ENCODE measurements around the gene RCVRN.
A peak's percentile ranks its signal among the peaks of the same experiment; 100 is the strongest.

RCVRN gene

GRCh38 chr17:9911089-9911488, 6.0 kb upstream of the RCVRN start:
- Histone ChIP-seq H3K4me3 (ENCODE audit: low read length) (no peak overlapping the region), H3K27ac (ENCODE audit: low read length) (no peak overlapping the region), H3K27me3 (ENCODE audit: control insufficient read depth, insufficient read depth, low read length) (no peaks in the 10 kb centered on the region), H3K36me3 (ENCODE audit: control insufficient read depth, insufficient read depth, low read length) (no peaks in the 10 kb centered on the region), H3K9me3 (ENCODE audit: control insufficient read depth, insufficient read depth, low read length) (no peaks in the 10 kb centered on the region), H3K4me1 (ENCODE audit: control insufficient read depth, insufficient read depth, low read length) (no peaks in the 10 kb centered on the region)
- no peak for DNase-seq (ENCODE audit: low read depth, low spot score)
- WGBS (ENCODE audit: insufficient coverage, insufficient read length) = no CpG with 5 or more reads among the region's 12 CpGs

- DNase-seq (ENCODE audit: low read depth, low spot score) = no peak
- no peaks in the 10 kb centered on the region for H3K36me3 ChIP-seq (ENCODE audit: control insufficient read depth, insufficient read depth, low read length)
- no peak overlapping the region for H3K27ac ChIP-seq (ENCODE audit: low read length)
- H3K9me3 ChIP-seq (ENCODE audit: control insufficient read depth, insufficient read depth, low read length) = no peaks in the 10 kb centered on the region
- WGBS (ENCODE audit: insufficient coverage, insufficient read length) = no CpG with 5 or more reads among the region's 7 CpGs
- no peak overlapping the region for H3K4me3 ChIP-seq (ENCODE audit: low read length)
- H3K4me1 ChIP-seq (ENCODE audit: control insufficient read depth, insufficient read depth, low read length) = no peaks in the 10 kb centered on the region
- no peaks in the 10 kb centered on the region for H3K27me3 ChIP-seq (ENCODE audit: control insufficient read depth, insufficient read depth, low read length)
Measured at GRCh38 chr17:9908649-9909042, 3.6 kb upstream of the RCVRN start.

GRCh38 chr17:9907883-9908648, 3.0 kb upstream of the RCVRN start:
- Histone ChIP-seq H3K9me3 (ENCODE audit: control insufficient read depth, insufficient read depth, low read length) (no peaks in the 10 kb centered on the region), H3K4me3 (ENCODE audit: low read length) (no peak overlapping the region), H3K4me1 (ENCODE audit: control insufficient read depth, insufficient read depth, low read length) (no peaks in the 10 kb centered on the region), H3K36me3 (ENCODE audit: control insufficient read depth, insufficient read depth, low read length) (no peaks in the 10 kb centered on the region), H3K27me3 (ENCODE audit: control insufficient read depth, insufficient read depth, low read length) (no peaks in the 10 kb centered on the region), H3K27ac (ENCODE audit: low read length) (no peak overlapping the region)
- no peak for DNase-seq (ENCODE audit: low read depth, low spot score)
- no CpG with 5 or more reads among the region's 12 CpGs for WGBS (ENCODE audit: insufficient coverage, insufficient read length)

DNA sequence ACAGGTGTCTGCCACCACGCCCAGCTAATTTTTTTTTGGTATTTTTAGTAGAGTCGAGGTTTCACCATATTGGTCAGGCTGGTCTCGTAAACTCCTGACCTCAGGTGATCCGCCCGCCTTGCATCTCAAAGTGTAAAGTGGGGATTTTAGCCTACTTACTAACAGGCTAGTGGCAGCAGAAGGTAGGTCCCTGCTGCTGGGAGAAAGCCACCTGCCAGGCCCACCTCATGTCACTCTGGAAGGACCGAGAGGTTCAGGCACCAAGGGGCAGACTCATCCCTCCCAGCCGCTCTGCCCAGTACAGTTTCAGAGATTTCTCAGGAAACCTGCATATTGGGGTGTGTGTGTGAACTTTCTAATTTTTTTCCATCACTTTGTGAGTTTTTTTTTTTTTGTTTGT, 2.1 kb upstream of the RCVRN start:
- Histone ChIP-seq H3K9me3 (ENCODE audit: control insufficient read depth, insufficient read depth, low read length) (no peaks in the 10 kb centered on the region), H3K4me1 (ENCODE audit: control insufficient read depth, insufficient read depth, low read length) (no peaks in the 10 kb centered on the region), H3K27me3 (ENCODE audit: control insufficient read depth, insufficient read depth, low read length) (no peaks in the 10 kb centered on the region), H3K4me3 (ENCODE audit: low read length) (no peak overlapping the region), H3K27ac (ENCODE audit: low read length) (no peak overlapping the region), H3K36me3 (ENCODE audit: control insufficient read depth, insufficient read depth, low read length) (no peaks in the 10 kb centered on the region)
- DNase-seq (ENCODE audit: low read depth, low spot score) = no peak
- WGBS (ENCODE audit: insufficient coverage, insufficient read length) = no CpG with 5 or more reads among the region's 7 CpGs

- no CpG with 5 or more reads among the region's 14 CpGs for WGBS (ENCODE audit: insufficient coverage, insufficient read length)
Measured at GRCh38 chr17:9906616-9907015, 1.5 kb upstream of the RCVRN start.

DNA sequence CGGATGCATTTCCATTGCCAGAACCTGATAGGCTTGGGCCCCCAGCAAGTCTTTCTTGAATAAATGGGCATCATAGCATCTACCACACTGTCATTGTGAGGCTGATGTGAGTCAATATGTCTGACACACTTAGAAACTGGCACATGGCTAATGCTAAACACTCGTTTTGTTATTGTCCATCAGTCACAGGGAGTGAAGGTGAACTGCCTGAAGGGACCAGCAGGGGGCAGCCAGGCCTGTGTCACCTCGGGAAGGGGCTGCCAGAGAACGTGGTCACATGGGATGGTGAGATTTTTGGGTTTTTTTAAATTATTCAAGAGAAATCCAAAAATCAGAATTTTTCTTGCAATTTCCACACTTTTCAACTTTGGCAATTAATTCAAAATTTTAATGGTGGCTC, 831 bp upstream of the RCVRN start:
- no peak overlapping the region for H3K4me3 ChIP-seq (ENCODE audit: low read length)
- no peaks in the 10 kb centered on the region for H3K36me3 ChIP-seq (ENCODE audit: control insufficient read depth, insufficient read depth, low read length)
- no peaks in the 10 kb centered on the region for H3K4me1 ChIP-seq (ENCODE audit: control insufficient read depth, insufficient read depth, low read length)
- no peaks in the 10 kb centered on the region for H3K27me3 ChIP-seq (ENCODE audit: control insufficient read depth, insufficient read depth, low read length)
- DNase-seq (ENCODE audit: low read depth, low spot score) = peak; percentile 29
- H3K9me3 ChIP-seq (ENCODE audit: control insufficient read depth, insufficient read depth, low read length) = no peaks in the 10 kb centered on the region
- WGBS (ENCODE audit: insufficient coverage, insufficient read length) = no CpG with 5 or more reads among the region's 4 CpGs
- H3K27ac ChIP-seq (ENCODE audit: low read length) = no peak overlapping the region

More at GRCh38 chr17:9906616-9907015, 1.5 kb upstream of the RCVRN start:
- H3K4me1 ChIP-seq (ENCODE audit: control insufficient read depth, insufficient read depth, low read length) = no peaks in the 10 kb centered on the region
- H3K4me3 ChIP-seq (ENCODE audit: low read length) = no peak overlapping the region
- H3K27ac ChIP-seq (ENCODE audit: low read length) = no peak overlapping the region
- H3K9me3 ChIP-seq (ENCODE audit: control insufficient read depth, insufficient read depth, low read length) = no peaks in the 10 kb centered on the region
- no peaks in the 10 kb centered on the region for H3K36me3 ChIP-seq (ENCODE audit: control insufficient read depth, insufficient read depth, low read length)
- DNase-seq (ENCODE audit: low read depth, low spot score) = no peak
- no peaks in the 10 kb centered on the region for H3K27me3 ChIP-seq (ENCODE audit: control insufficient read depth, insufficient read depth, low read length)

DNA sequence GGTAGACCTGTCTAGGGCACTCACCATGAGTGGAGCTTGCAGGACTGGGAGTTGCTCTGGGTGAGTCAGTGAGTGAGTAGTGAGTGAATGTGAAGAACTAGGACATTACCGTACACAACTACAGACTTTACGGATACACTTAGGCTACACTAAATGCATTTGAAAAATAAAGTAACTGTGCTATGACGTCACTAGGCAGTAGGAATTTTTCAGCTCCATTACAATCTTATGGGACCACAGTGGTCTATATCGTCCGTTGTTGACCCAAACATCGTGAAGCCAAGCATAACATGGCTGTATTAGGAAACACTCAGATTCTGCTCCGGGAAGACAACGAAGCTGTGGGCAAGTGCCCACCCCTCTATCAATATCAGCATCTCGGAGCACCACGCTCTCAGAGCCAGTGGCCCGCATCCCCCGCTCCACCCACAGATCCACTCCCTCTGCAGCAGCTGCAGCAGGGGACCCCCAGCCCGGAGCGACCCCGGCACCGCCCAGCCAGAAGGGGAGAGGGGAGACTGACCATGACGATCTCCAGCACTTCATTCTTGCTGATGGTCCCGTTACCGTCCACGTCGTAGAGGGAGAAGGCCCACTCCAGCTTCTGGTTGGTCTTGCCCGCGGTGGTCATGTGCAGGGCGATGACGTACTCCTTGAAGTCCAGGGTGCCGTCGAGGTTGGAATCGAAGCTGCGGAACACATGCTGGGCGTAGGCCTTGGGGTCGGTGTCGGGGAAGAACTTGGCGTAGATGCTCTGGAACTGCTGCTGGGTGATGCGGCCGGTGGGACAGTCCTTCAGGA, 594 bp downstream of the RCVRN start:
- H3K27me3 ChIP-seq (ENCODE audit: control insufficient read depth, insufficient read depth, low read length) = no peaks in the 10 kb centered on the region
- no peak overlapping the region for H3K4me3 ChIP-seq (ENCODE audit: low read length)
- H3K9me3 ChIP-seq (ENCODE audit: control insufficient read depth, insufficient read depth, low read length) = no peaks in the 10 kb centered on the region
- no peaks in the 10 kb centered on the region for H3K36me3 ChIP-seq (ENCODE audit: control insufficient read depth, insufficient read depth, low read length)
- 0 out of 2 replicates have a peak, but pooled peaks cover 1% of the 10 kb centered on the region for H3K4me1 ChIP-seq (ENCODE audit: control insufficient read depth, insufficient read depth, low read length)
- no peak for DNase-seq (ENCODE audit: low read depth, low spot score)
- WGBS (ENCODE audit: insufficient coverage, insufficient read length) = no CpG with 5 or more reads among the region's 35 CpGs
- H3K27ac ChIP-seq (ENCODE audit: low read length) = no peak overlapping the region

- Histone ChIP-seq H3K4me1 (ENCODE audit: control insufficient read depth, insufficient read depth, low read length) (0 out of 2 replicates have a peak, but pooled peaks cover 1% of the 10 kb centered on the region), H3K27me3 (ENCODE audit: control insufficient read depth, insufficient read depth, low read length) (no peaks in the 10 kb centered on the region), H3K27ac (ENCODE audit: low read length) (no peak overlapping the region), H3K36me3 (ENCODE audit: control insufficient read depth, insufficient read depth, low read length) (no peaks in the 10 kb centered on the region), H3K9me3 (ENCODE audit: control insufficient read depth, insufficient read depth, low read length) (no peaks in the 10 kb centered on the region), H3K4me3 (ENCODE audit: low read length) (no peak overlapping the region)
- DNase-seq (ENCODE audit: low read depth, low spot score) = no peak
- no CpG with 5 or more reads among the region's 2 CpGs for WGBS (ENCODE audit: insufficient coverage, insufficient read length)
Measured at GRCh38 chr17:9902120-9902519, 3.0 kb downstream of the RCVRN start.

- Histone ChIP-seq H3K27me3 (ENCODE audit: control insufficient read depth, insufficient read depth, low read length) (no peaks in the 10 kb centered on the region), H3K36me3 (ENCODE audit: control insufficient read depth, insufficient read depth, low read length) (no peaks in the 10 kb centered on the region), H3K27ac (ENCODE audit: low read length) (no peak overlapping the region)
Measured at GRCh38 chr17:9900784-9901183, 4.3 kb downstream of the RCVRN start.

GRCh38 chr17:9900044-9900594, 5.0 kb downstream of the RCVRN start:
- no peak overlapping the region for H3K4me3 ChIP-seq (ENCODE audit: low read length)
- H3K36me3 ChIP-seq (ENCODE audit: control insufficient read depth, insufficient read depth, low read length) = no peaks in the 10 kb centered on the region
- WGBS (ENCODE audit: insufficient coverage, insufficient read length) = no CpG with 5 or more reads among the region's 8 CpGs
- DNase-seq (ENCODE audit: low read depth, low spot score) = no peak
- H3K27ac ChIP-seq (ENCODE audit: low read length) = no peak overlapping the region
- no peaks in the 10 kb centered on the region for H3K27me3 ChIP-seq (ENCODE audit: control insufficient read depth, insufficient read depth, low read length)
- 0 out of 2 replicates have a peak, but pooled peaks cover 1% of the 10 kb centered on the region for H3K4me1 ChIP-seq (ENCODE audit: control insufficient read depth, insufficient read depth, low read length)
- H3K9me3 ChIP-seq (ENCODE audit: control insufficient read depth, insufficient read depth, low read length) = no peaks in the 10 kb centered on the region

More at GRCh38 chr17:9900784-9901183, 4.3 kb downstream of the RCVRN start:
- Histone ChIP-seq H3K9me3 (ENCODE audit: control insufficient read depth, insufficient read depth, low read length) (no peaks in the 10 kb centered on the region), H3K4me3 (ENCODE audit: low read length) (no peak overlapping the region), H3K4me1 (ENCODE audit: control insufficient read depth, insufficient read depth, low read length) (0 out of 2 replicates have a peak, but pooled peaks cover 1% of the 10 kb centered on the region)
- no CpG with 5 or more reads among the region's 8 CpGs for WGBS (ENCODE audit: insufficient coverage, insufficient read length)
- no peak for DNase-seq (ENCODE audit: low read depth, low spot score)

All from iPS DF 6.9 (cell line).